GM18858 (cell line): ENCODE data around the gene THOC5.
"Not testable (repeated sequence)": the region's sequence is repeated elsewhere in the genome, so short reads cannot be mapped to it uniquely, and the experiment has no call there.

Experiments used
- ATAC-seq: cut with Tn5 transposase; IDR thresholded peaks from one replicate; pipeline ENCODE4 v1.9.1; 2021; ENCODE audit not compliant: unreplicated experiment

THOC5 gene

GRCh38 chr22:29553351-29554224 lies at the start of gene THOC5:
Gene THOC5, minus strand, starts transcription at chr22:29553757. Its CDS starts 4,610 bp downstream, at chr22:29549147.
- ATAC-seq = peak; percentile 88

DNA sequence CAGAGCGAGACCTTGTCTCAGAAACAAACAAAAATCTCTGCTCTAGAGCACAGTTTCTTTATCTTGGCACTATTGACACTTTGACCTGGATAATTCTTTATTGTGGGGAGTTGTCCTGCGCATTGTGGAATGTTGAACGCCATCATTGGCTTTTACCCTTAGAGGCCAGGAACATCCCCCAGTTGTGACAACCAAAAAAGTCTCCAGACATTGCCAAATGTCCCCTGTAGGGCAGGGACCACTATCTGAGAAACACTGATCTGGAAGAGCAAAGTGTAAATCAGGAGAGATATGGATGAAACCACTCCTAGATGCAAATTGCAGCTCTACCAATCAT lies 45.1 kb upstream of the THOC5 start:
- no peak for ATAC-seq

- ATAC-seq = not testable (repeated sequence)
Observed at GRCh38 chr22:29597871-29598683, 44.5 kb upstream of the THOC5 start.

- no peak for ATAC-seq
Observed at GRCh38 chr22:29596408-29596807, 42.9 kb upstream of the THOC5 start.

DNA sequence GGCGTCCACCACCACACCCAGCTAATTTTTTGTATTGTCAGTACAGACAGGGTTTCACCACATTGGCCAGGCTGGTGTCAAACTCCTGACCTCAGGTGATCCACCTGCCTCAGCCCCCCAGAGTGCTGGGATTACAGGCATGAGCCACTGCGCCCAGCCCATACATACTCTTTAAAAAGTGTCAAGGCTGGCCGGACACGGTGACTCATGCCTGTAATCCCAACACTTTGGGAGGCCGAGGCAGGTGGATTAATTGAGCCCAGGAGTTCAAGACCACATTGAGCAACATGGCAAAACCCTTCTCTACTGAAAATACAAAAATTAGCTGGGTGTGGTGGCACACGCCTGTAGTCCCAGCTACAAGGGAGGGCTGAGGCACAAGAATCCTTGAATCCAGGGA lies 40.9 kb upstream of the THOC5 start:
- not testable (repeated sequence) for ATAC-seq

- no peak for ATAC-seq
Observed at GRCh38 chr22:29593923-29594322, 40.4 kb upstream of the THOC5 start.

GRCh38 chr22:29587938-29588699 lies 34.6 kb upstream of the THOC5 start:
- ATAC-seq = no peak

DNA sequence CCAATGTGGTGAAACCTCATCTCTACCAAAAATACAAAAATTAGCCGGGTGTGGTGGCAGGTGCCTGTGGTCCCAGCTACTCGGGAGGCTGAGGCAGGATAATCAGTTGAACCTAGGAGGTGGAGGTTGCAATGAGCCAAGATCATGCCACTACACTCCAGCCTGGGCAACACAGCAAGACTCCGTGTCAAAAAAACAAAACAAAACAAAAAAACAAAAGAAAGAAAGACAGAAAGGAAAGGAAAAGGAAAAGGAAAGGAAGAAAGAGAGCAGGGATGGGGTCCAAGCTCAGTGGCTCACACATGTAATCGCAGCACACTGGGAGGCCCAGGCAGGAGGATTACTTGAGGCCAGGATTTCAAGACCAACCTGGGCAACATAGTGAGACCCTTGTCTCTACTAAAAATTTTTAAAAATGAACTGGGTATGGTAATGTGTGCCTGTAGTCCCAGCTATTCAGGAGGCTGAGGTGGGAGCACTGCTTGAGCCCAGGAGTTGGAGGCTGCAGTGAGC lies 32.7 kb upstream of the THOC5 start:
- ATAC-seq = not testable (repeated sequence)

DNA sequence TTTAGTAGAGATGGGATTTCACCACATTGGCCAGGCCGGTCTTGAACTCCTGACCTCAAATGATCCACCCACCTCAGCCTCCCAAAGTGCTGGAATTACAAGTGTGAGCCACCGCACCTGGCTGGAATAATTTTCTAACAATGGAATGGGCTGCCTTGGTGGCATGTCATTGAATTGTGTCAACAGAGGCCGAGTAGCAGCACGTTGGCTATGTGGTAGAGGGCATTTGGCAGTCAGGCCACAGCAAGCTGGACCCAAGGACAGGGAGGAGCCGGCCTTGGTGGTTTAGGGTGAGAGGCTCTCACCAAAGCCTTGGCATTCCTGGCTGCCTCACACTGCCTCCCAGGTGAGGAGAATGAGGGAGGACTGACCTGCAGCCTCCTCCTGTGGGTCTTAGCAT lies 31.4 kb upstream of the THOC5 start:
- ATAC-seq = no peak

DNA sequence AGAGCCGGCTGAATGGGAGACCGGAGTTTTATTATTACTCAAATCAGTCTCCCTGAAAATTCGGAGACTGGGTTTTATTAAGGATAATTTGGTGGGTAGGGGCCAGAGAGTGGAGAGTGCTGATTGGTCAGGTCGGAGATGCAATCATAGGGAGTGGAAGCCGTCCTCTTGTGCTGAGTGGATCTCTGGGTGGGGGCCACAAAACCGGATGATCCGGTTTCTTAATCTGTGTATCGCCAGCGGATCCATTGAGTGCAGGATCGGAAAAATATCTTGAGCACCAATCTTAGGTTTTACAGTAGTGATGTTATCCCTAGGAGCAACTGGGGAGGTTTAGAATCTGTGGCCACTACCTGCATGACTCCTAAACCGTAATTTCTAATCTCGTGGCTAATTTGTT lies 28.2 kb upstream of the THOC5 start:
- no peak for ATAC-seq

DNA sequence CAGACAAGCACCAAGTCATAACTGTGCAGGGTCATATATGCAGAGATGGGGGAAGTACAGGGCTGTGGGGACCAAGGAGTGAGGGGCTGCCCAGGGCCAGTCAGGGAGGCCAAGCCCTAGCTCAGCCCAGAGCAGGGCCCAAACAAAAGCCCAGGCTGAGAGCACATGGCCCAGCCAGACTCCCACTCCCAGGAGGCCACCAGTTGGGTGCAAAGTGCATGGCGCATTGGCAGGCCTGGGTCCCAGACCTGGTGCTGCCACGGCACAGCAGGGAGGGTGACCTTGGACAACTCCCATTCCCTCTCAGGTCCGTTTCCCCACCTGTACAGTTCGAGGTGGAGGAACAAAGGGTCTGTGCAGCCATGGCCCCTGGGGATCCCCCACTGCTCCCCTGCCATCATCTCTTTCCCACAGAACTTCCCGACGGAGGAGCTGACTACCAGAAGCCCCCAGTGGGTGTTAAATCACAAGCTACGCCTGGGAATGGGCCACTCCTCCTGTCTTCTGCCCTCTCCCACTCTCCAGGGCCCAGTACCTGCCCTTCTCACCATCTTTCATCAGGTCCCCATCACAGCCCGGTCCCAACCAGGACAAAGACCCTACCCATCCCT lies 26.7 kb upstream of the THOC5 start:
- ATAC-seq = no peak

DNA sequence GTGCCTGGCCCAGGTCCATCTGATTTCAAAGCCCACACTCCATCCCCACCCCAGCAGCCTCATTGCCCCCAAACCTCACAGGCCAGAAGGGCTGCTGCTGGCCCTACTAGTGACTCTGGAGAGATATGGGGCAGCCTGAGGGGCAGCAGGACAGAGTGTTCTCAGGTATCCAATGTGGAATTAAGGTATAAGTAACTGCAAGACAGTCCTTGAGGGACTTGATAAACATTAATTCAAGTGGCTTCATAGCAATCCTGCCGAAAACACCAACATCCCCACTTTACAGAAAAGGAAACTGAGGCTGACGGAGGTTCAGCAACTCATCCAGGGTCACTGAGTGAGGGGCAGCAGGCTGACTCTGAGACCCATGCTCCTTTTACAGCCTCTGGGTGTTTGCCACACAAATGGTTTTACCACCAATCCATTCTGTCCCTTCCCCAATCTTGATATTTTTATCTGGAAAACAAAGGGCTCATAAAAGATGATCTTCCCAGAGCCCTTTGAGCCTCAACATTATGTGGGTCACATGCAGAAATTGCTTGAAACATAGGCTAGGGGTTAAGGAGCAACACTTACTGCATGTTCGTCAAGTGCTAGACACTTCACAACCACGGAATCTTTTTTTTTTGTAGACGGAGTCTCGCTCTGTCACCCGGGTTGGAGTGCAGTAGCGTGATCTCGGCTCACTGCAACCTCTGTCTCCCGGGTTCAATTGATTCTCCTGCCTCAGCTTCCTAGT lies 25.1 kb upstream of the THOC5 start:
- no peak for ATAC-seq

GRCh38 chr22:29574762-29575450 lies 21.3 kb upstream of the THOC5 start:
- ATAC-seq = no peak

DNA sequence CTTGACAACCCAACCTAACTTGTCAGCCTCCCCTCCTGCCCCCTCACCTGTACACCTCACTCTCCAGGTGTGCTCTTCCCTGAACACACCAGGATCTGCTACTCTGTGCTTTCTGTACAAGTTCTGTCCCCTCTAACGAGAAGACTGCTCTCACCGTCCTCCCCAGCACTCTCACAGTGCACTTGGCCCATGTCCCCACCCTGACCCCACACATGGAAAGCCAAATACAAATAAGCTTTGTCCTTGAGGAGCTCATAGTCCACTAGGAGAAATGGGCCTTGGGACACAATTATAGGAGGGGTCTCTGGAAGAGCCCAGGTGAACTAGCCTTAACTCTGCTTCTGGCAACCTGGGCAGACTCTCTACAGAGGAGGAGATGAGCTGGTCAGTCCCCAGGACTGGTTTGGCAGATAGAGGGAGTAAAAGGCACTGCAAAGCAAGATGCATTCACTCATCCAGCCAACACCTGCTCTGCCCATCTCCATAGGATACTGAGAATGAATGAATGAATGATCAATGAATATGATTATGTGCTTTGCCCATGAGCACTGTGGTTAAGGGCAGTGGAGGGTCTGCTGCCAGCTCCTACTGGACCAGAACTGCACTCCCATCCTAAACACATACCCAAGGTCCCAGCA lies 17.5 kb upstream of the THOC5 start:
- ATAC-seq = no peak

DNA sequence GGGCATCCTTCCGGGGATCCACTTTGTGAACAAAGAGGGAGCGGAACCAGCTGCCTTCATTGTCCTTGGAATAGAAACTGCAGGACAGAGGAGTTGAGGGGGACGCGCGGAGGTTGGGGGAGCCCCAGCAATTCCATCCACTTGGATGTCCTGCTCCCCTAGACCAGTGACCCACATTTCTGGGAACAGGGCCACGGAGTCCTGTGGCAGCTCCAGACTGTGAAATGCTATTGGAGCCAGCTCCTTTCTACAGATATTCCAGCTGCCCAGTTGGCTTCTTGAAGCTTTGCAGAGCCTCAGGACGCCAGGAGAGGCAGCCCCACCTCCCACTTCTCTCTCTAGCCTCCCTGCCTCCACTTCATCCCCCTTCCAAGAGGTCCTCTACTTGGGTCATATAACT lies 16.9 kb upstream of the THOC5 start:
- no peak for ATAC-seq

DNA sequence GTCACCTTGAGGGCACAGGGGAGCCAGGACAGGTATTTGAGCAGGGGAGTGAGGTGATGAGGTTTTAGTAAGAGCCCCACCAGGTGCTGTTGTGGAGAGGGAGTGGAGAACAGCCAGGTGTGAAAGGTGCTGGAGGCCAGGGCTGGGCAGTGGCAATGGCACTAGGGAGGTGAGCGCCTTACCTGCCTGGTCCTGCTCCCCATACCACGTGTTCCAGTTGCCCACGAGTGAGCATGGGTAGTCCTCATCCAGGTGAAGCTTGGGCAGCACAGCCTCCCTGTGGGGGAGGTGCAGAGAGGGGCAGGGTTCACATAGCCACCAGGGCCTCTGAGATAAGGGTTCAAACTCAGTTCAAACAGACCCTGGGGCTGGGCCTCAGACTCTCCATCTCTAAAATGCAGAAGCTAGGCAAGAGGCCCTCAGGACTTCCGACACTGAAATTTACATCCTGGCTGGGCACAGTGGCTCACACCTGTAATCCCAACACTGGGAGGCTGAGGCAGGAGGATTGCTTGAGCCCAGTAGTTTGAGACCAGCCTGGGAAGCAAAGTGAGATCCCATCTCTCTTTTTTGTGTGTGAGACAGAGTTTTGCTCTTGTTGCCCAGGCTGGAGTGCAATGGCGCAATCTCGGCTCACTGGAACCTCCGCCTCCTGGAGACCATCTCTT lies 15.6 kb upstream of the THOC5 start:
- no peak for ATAC-seq

DNA sequence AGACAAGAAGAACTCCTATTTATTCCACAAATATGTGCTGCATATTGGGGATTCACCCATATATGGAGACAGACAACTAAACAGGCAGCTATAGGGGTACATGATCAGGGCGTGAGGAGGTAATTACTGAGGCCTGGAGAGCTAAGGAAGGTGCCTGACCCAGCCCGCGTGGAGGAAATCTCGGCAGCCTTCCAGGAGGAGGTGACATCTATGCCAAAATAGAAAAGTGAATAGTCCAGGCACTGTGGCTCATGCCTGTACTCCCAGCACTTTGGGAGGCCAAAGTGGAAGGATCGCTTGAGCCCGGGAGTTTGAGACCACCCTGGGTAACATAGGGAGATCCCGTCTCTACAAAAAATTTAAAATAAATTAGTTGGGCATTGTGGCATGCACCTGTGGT lies 13.8 kb upstream of the THOC5 start:
- no peak for ATAC-seq

GRCh38 chr22:29566513-29566912 lies 13.0 kb upstream of the THOC5 start:
- ATAC-seq = not testable (repeated sequence)
